Omental fat pad (tissue), 4 donors: Measurements from ENCODE around the gene SHC2. TPM values are rescaled to one million over a fixed set of nuclear protein-coding genes. Genes with fewer than 3 reads are reported as not detected.

Experiments
- ATAC-seq: fragments of 150-250 bp; one replicate; pipeline ENCODE4 v1.9.1; 2016; ENCODE audit warnings: mild to moderate bottlenecking, moderate library complexity; ENCODE audit not compliant: low FRiP score
- DNase-seq: peaks from one replicate; pipeline ENCODE4 v3.0.0-alpha.2; 2019; ENCODE audit warnings: low spot score
- total RNA-seq, 4 donors: library from RNA; depleted of rRNA; stranded (reverse); fragments of >200 nt; gene quantifications; one replicate each; pipeline ENCODE4 v1.1.0, GENCODE V29; 2016
- TF ChIP-seq, protein P1 (sequence below), 3 donors: fragments of 450-650 bp; IDR thresholded peaks; one replicate each; pipeline ENCODE4 v1.5.1; 2016 to 2017; ENCODE audit warnings: antibody characterized with exemption in 3 of 3, mild to moderate bottlenecking in 3 of 3, moderate library complexity in 2 of 3

SHC2 gene, protein sequence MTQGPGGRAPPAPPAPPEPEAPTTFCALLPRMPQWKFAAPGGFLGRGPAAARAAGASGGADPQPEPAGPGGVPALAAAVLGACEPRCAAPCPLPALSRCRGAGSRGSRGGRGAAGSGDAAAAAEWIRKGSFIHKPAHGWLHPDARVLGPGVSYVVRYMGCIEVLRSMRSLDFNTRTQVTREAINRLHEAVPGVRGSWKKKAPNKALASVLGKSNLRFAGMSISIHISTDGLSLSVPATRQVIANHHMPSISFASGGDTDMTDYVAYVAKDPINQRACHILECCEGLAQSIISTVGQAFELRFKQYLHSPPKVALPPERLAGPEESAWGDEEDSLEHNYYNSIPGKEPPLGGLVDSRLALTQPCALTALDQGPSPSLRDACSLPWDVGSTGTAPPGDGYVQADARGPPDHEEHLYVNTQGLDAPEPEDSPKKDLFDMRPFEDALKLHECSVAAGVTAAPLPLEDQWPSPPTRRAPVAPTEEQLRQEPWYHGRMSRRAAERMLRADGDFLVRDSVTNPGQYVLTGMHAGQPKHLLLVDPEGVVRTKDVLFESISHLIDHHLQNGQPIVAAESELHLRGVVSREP
- 10 to 100 TPM; 11.7 to 27.1 (median 18.8) TPM for total RNA-seq

- DNase-seq, result no peak
- ATAC-seq, result no peak
- TF ChIP-seq, protein P1, sequence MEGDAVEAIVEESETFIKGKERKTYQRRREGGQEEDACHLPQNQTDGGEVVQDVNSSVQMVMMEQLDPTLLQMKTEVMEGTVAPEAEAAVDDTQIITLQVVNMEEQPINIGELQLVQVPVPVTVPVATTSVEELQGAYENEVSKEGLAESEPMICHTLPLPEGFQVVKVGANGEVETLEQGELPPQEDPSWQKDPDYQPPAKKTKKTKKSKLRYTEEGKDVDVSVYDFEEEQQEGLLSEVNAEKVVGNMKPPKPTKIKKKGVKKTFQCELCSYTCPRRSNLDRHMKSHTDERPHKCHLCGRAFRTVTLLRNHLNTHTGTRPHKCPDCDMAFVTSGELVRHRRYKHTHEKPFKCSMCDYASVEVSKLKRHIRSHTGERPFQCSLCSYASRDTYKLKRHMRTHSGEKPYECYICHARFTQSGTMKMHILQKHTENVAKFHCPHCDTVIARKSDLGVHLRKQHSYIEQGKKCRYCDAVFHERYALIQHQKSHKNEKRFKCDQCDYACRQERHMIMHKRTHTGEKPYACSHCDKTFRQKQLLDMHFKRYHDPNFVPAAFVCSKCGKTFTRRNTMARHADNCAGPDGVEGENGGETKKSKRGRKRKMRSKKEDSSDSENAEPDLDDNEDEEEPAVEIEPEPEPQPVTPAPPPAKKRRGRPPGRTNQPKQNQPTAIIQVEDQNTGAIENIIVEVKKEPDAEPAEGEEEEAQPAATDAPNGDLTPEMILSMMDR (IDR thresholded peaks at IDR 0.05), result no peak
These were observed at the start of gene SHC2 for GRCh38 chr19:460877-461720. Gene SHC2, minus strand, starts transcription at chr19:461033. Its CDS starts 37 bp downstream, at chr19:460996.

- no peak for DNase-seq
- TF ChIP-seq, protein P1 (IDR thresholded peaks at IDR 0.05), result no peak
- no peak for ATAC-seq
These were observed 47.6 kb upstream of the SHC2 start for GRCh38 chr19:508204-509150.

DNA sequence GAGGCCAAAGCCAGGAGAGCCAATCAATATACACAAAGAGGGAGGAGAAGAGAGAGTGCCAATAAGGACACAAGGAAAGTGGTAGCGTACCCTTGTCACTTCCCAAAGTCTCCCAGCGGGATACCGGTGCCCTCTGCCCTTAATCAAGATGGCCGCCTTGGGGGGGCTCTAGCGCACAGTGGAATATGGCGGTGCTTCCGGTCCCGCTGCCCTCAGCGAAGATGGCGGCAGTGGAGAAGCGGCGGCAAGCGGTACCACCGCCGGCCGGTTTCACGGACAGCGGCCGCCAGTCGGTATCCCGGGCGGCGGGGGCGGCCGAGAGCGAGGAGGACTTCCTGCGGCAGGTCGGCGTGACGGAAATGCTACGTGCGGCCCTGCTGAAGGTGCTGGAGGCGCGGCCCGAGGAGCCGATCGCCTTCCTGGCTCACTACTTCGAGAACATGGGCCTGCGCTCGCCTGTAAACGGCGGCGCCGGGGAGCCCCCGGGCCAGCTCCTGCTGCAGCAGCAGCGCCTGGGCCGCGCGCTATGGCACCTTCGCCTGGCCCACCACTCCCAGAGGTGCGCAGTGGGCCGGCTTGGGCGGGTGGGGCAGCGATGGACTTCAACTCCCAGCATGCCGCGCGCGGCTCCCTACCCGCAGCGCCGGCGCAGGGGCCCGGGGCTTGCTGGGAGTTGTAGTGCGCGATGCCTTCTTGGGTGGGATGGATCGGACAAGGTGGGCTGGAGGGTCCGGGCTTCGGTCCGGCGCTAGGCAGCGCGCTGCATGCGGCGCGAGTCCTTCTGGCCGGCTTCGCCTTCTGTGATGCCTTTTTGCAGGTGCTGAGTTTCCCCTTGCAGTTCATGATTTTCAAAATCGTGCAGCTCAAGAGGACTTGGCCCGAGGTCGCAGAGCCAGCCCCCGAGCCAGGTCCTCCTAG lies 46.7 kb upstream of the SHC2 start, which contains the start of gene TPGS1:
Gene TPGS1 (plus strand): TSS at position 212 of the 918 bp plus-strand sequence. CDS start 10 bp downstream, at position 222.
- peak; percentile 93 for ATAC-seq
- TF ChIP-seq, protein P1 (IDR thresholded peaks at IDR 0.05), result peak in 1 of 3 donors; percentile 3
- peak; percentile 89 for DNase-seq

DNA sequence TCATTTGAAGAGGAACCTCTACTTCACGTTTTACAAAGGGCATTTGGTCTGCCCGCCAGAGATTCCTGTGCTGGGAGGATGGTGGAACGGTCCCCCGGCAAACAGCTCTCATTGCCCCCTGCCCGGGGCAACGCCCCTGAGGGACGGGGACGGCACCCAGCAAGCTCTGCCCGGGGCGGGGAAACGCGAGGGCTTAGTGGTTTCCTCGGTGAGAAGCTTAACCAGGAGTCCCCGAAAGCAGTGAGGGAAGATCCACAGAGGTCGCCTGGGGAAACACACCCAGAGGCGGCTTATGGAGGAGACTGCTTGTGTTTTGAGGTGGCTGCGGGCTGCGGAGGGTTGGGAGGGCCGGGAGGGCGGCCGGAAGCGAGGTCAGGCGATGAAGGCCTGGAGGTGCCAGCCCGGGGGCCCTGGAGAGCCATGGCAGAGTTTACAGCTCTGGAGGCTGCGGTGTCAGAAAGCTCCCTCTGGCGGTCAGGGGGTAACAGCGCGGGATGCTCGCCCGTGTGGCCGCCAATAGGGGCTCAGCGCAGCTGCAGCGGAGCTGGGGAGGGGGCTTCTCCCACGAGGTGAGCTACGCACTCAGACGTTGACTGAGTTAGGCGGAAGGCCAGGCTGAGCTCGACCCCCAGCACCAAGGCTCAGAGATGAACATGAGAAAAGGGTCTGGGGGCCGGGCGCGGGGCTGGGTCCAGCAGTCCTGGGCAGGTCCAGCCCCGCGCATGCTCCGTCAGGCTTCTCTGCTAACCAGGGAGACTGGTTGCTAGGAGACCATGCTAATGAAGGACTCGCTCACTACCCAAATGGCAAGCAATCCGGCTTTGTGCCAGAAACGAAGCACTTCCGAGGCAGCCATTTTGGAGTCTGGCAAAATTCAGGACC lies 45.8 kb upstream of the SHC2 start:
- DNase-seq (no peak), ATAC-seq (peak; percentile 94)
- TF ChIP-seq, protein P1 (IDR thresholded peaks at IDR 0.05), result peak in 2 of 3 donors; percentile 47 to 95

GRCh38 chr19:504616-505015 lies 43.8 kb upstream of the SHC2 start:
- TF ChIP-seq, protein P1 (IDR thresholded peaks at IDR 0.05), result no peak
- ATAC-seq, result no peak
- no peak for DNase-seq
